Measurements from ENCODE around the gene VWC2L.

The VWC2L gene

GRCh38 chr2:214560618-214561190, 149.8 kb downstream of the VWC2L start:
- Histone ChIP-seq H2AFZ (ENCODE audit: low read length) (no peak overlapping the region), H3K79me2 (ENCODE audit: low read length) (no peaks in the 10 kb centered on the region), H3K4me1 (ENCODE audit: low read length) (no peaks in the 10 kb centered on the region), H3K9ac (ENCODE audit: low read length) (no peak overlapping the region), H3K9me3 (replicated peaks; ENCODE audit: insufficient read depth, low read length) (no peaks in the 10 kb centered on the region), H3K27me3 (replicated peaks; ENCODE audit: insufficient read depth, low read length) (no peaks in the 10 kb centered on the region), H3K9me2 (replicated peaks; ENCODE audit: insufficient read depth, low read length) (no peaks in the 10 kb centered on the region), H3K27ac (ENCODE audit: low read length) (no peak overlapping the region), H3F3A (ENCODE audit: insufficient read depth, low read length) (no peaks in the 10 kb centered on the region), H3K36me3 (replicated peaks; ENCODE audit: insufficient read depth, low read length) (no peaks in the 10 kb centered on the region), H3K4me3 (ENCODE audit: low read length) (no peak overlapping the region), H3K4me2 (ENCODE audit: low read depth, low read length) (no peak overlapping the region), H4K20me1 (ENCODE audit: insufficient read depth, low read length) (no peaks in the 10 kb centered on the region)
- no peak for DNase-seq
- TF ChIP-seq, protein P1, sequence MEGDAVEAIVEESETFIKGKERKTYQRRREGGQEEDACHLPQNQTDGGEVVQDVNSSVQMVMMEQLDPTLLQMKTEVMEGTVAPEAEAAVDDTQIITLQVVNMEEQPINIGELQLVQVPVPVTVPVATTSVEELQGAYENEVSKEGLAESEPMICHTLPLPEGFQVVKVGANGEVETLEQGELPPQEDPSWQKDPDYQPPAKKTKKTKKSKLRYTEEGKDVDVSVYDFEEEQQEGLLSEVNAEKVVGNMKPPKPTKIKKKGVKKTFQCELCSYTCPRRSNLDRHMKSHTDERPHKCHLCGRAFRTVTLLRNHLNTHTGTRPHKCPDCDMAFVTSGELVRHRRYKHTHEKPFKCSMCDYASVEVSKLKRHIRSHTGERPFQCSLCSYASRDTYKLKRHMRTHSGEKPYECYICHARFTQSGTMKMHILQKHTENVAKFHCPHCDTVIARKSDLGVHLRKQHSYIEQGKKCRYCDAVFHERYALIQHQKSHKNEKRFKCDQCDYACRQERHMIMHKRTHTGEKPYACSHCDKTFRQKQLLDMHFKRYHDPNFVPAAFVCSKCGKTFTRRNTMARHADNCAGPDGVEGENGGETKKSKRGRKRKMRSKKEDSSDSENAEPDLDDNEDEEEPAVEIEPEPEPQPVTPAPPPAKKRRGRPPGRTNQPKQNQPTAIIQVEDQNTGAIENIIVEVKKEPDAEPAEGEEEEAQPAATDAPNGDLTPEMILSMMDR (IDR thresholded peaks at IDR 0.05; ENCODE audit: low read length): no peak
- TF ChIP-seq EZH2phosphoT487 (IDR thresholded peaks at IDR 0.05; ENCODE audit: low read length): no peak
- no peak for TF ChIP-seq EZH2 (optimal IDR thresholded peaks at IDR 0.05; ENCODE audit: low read depth, low read length)

GRCh38 chr2:214565246-214565645, 154.4 kb downstream of the VWC2L start:
- Histone ChIP-seq H3K36me3 (replicated peaks; ENCODE audit: insufficient read depth, low read length) (no peaks in the 10 kb centered on the region), H3K4me1 (ENCODE audit: low read length) (no peaks in the 10 kb centered on the region), H3K9me2 (replicated peaks; ENCODE audit: insufficient read depth, low read length) (no peaks in the 10 kb centered on the region), H3K9ac (ENCODE audit: low read length) (no peak overlapping the region), H3K4me2 (ENCODE audit: low read depth, low read length) (no peak overlapping the region), H3K79me2 (ENCODE audit: low read length) (no peaks in the 10 kb centered on the region), H2AFZ (ENCODE audit: low read length) (no peak overlapping the region), H3K4me3 (ENCODE audit: low read length) (no peak overlapping the region), H3F3A (ENCODE audit: insufficient read depth, low read length) (no peaks in the 10 kb centered on the region), H3K27me3 (replicated peaks; ENCODE audit: insufficient read depth, low read length) (no peaks in the 10 kb centered on the region), H4K20me1 (ENCODE audit: insufficient read depth, low read length) (no peaks in the 10 kb centered on the region), H3K27ac (ENCODE audit: low read length) (no peak overlapping the region), H3K9me3 (replicated peaks; ENCODE audit: insufficient read depth, low read length) (no peaks in the 10 kb centered on the region)
- TF ChIP-seq, protein P1 (IDR thresholded peaks at IDR 0.05; ENCODE audit: low read length): no peak
- TF ChIP-seq EZH2phosphoT487 (IDR thresholded peaks at IDR 0.05; ENCODE audit: low read length): no peak
- DNase-seq: no peak

GRCh38 chr2:214566457-214566856, 155.6 kb downstream of the VWC2L start:
- no peaks in the 10 kb centered on the region for H4K20me1 ChIP-seq (ENCODE audit: insufficient read depth, low read length)
- no peaks in the 10 kb centered on the region for H3K9me3 ChIP-seq (replicated peaks; ENCODE audit: insufficient read depth, low read length)
- TF ChIP-seq EZH2 (optimal IDR thresholded peaks at IDR 0.05; ENCODE audit: low read depth, low read length): no peak
- TF ChIP-seq, protein P1 (IDR thresholded peaks at IDR 0.05; ENCODE audit: low read length): no peak
- no peak for TF ChIP-seq EZH2phosphoT487 (IDR thresholded peaks at IDR 0.05; ENCODE audit: low read length)
- H3K9me2 ChIP-seq (replicated peaks; ENCODE audit: insufficient read depth, low read length): no peaks in the 10 kb centered on the region
- no peaks in the 10 kb centered on the region for H3K36me3 ChIP-seq (replicated peaks; ENCODE audit: insufficient read depth, low read length)
- H3K4me2 ChIP-seq (ENCODE audit: low read depth, low read length): no peak overlapping the region
- no peak overlapping the region for H3K9ac ChIP-seq (ENCODE audit: low read length)
- H3K4me3 ChIP-seq (ENCODE audit: low read length): no peak overlapping the region
- H3F3A ChIP-seq (ENCODE audit: insufficient read depth, low read length): no peaks in the 10 kb centered on the region
- no peak overlapping the region for H3K27ac ChIP-seq (ENCODE audit: low read length)
- DNase-seq: no peak
- H2AFZ ChIP-seq (ENCODE audit: low read length): no peak overlapping the region
- no peaks in the 10 kb centered on the region for H3K79me2 ChIP-seq (ENCODE audit: low read length)
- H3K4me1 ChIP-seq (ENCODE audit: low read length): no peaks in the 10 kb centered on the region
- no peaks in the 10 kb centered on the region for H3K27me3 ChIP-seq (replicated peaks; ENCODE audit: insufficient read depth, low read length)
